HTR-8/SVneo (cell line): ENCODE data around the gene BNIP5.

Source experiments
- DNase-seq: peaks from one replicate; pipeline ENCODE4 v3.0.0; 2011; ENCODE audit warnings: low spot score, mixed read lengths; ENCODE audit not compliant: insufficient read length
- FAIRE-seq: peaks from 2 replicates; lab custom pipeline; 2011; peaks lifted over from hg19 to GRCh38; lab: Jason Lieb, UNC

BNIP5 gene

DNA sequence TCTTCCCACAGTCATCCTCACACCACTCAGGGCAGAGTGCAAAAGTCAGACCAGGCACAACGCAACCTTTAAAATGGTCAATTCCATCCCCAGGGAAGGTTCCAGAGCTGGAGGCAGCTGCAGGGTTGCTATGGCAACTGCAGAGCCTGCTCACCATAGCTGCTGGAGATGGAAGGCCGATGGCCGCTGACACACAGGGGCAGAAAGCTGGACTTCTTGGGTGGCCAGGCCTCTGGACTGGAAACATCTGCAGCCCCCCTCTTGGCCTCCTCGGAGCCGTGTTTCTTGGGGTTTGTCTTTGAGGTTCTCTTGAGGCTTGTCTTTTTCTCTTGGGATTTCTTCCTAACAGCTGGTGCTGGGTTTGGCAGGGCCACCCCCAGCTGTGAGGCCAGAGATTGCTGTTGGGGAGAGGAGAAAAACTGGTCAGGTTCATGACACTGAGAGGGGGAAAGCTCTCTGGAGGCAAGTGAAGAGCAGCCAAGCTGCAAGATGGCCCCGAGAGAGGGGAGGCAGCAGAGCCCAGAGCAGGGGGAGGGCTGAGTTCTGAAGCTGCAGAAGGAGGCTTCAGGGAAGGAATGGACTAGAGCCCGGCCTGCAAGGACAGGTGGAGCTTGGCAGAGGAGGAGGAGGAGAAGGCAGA, 10.2 kb downstream of the BNIP5 start:
- FAIRE-seq, result no peak
- DNase-seq, result no peak

DNA sequence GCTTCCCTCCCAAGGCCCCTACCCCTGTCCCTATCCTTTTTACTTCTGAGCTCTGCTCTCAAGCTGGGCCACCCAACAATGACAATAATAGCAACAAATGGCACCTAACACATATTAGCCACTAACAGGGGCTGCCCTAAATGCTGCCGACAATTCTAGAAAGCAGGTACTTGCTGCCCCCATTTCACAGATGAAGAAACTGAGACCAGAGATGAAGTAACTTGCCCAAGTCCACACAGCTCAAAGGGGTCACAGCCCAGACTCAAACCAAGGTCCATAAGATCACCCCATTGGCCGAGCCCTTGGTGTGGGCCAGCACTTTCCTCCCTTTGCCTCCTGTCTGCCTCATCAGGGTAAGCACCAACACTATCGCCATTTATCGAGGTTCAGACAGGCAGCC, 12.0 kb downstream of the BNIP5 start:
- DNase-seq (no peak), FAIRE-seq (no peak)

- DNase-seq (no peak), FAIRE-seq (no peak)
Observed at GRCh38 chr6:36324191-36324590, 12.5 kb downstream of the BNIP5 start.

DNA sequence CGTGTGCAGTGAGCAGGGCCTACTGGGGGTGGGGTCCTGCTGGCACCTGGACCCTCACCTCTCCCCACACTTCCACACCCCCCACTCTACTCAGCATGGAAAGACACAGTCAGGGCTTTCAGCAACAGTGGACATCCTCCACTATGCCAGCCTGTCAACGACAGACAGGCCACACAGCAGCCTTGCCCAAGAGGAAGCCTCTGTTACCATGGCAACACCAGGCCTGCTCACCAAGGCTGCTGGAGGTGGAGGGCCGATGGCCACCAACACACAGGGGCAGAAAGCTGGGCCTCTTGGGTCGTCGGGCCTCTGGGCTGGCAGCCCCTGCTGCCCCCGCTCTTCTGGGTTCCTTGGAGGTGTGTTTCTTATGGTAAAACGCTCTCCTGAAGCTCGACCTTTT, 13.6 kb downstream of the BNIP5 start:
- no peak for FAIRE-seq
- no peak for DNase-seq

GRCh38 chr6:36322591-36322990, 14.1 kb downstream of the BNIP5 start:
- FAIRE-seq (no peak), DNase-seq (no peak)

- DNase-seq (peak; percentile 15), FAIRE-seq (no peak)
Observed at GRCh38 chr6:36320475-36320874, 16.2 kb downstream of the BNIP5 start.

DNA sequence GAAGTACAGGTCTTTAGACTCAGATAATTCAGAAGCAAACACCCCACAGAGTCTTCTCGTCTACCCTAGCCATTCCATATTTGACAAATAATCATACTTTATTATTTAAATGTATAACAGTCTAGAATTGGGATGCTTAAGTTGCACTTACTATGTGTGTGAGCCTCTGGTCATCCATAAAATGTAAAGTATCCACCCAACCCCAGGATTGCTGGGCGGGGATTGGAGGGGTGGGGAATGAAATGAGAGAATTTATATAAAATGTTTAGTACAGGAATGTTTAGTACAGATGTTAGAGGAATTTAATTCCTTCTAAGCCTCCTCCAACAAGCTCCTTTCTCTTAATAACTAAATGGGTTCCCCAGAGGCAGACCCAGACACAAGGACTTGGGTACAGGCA, 16.9 kb downstream of the BNIP5 start:
- FAIRE-seq (no peak), DNase-seq (no peak)

DNA sequence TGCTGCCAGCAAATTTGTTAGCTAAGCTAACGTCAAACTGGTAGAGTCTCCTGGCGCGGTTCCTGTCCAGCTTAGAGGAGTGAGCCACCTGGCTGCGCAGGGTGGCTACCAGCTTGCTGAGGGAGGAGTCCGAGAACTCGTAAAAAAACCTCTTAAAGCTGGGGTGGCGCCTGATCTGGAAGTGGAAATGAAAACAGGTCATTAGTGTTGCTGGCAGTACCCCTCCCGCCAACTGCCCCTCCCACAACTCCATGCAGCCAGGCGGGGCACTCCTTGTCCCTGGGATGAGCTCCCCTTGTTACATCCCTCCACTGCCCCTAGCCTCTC, 17.3 kb downstream of the BNIP5 start:
- no peak for FAIRE-seq
- DNase-seq, result no peak

DNA sequence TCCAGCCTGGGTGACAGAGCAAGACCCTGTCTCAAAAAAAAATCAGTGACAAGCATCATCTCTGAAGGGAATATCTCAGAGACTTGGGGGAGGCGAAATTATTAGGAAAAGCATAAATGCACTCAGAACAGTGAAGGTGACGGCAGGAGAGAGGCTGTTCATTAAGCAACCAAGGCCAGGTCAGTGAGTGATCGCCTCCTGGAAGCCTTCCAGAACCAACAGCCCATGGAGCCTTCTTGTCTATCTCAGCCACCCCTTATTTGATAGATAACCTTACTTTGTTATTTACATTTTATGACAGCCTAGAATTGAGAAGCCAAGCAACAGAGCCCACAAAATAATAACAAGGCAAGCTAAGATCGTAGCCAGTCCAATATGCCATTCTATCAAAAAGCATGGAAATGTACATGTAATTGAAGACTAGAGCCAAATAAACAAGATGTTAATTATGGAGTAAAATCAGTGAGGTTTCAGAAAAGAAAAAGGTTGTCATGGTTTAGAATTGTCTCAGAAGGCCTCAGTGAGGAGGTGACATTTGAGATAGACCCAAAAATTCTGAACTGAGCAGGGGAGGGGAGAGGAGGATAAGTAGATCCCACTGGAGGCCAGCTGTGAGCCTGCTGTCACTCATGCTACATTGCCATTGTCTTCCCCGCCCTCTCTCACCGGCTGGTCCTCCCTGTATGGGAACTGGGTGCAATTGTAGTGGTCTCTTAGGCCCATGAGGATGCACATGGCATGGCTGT, 17.8 kb downstream of the BNIP5 start:
- no peak for DNase-seq
- FAIRE-seq, result no peak

DNA sequence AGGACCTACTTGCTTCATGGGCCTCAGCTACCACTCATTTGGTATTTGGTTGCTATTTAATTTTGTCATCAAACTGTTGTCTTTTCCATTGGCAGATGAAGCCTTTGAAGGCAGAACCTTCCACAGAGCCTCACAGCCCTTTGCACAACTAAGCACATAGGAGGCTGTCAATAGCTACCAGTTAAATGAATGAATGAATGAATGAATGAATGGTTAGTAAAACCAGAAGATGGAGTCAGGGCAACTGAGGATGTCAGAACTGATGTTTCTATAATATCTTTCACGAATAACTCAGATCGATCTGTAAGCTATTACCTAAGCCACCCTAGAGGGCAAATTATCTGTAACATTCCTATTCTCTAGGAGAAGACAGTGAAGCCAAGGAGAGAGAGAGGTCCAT, 19.1 kb downstream of the BNIP5 start:
- FAIRE-seq (no peak), DNase-seq (no peak)

GRCh38 chr6:36315921-36316320, 20.8 kb downstream of the BNIP5 start:
- DNase-seq, result no peak
- no peak for FAIRE-seq

GRCh38 chr6:36314221-36315014, 22.3 kb downstream of the BNIP5 start:
- FAIRE-seq (no peak), DNase-seq (no peak)

DNA sequence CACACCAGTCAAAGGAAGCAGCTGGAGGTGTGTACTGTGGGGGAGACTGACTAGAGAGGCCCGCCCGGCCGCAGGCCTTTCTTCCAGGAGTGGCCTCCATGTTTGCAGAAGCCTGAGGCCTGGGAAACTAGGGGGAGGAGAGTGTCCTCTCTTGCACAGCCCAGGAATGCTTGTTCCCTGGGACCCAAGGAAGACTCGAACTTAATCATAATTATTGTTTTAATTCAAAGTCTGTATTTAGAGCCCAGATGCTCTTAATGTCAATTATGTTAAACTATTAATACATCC, 23.1 kb downstream of the BNIP5 start:
- DNase-seq (no peak), FAIRE-seq (no peak)

GRCh38 chr6:36312854-36313648, 23.6 kb downstream of the BNIP5 start:
- DNase-seq (no peak), FAIRE-seq (no peak)

DNA sequence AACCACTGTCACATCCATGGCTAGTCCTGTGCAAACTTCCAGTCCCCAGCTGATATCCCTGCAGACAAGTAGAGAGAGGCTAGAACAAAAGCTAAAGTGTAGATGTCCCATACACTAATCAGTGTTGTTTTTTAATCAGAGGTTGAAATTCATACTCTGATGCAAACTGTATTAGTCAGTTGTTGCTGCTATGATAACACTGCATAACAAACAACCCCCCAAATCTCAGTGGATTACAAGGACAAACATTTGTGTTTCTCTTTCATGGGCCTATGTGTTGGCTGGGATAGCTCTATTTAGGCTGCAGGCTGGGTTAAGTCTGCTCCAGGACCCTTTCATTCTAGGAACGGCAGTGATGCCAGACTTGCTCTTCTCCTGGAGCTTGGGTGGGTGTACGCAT, 26.8 kb downstream of the BNIP5 start:
- DNase-seq (no peak), FAIRE-seq (no peak)

GRCh38 chr6:36309203-36309602, 27.5 kb downstream of the BNIP5 start:
- DNase-seq (no peak), FAIRE-seq (no peak)

- DNase-seq, result no peak
- FAIRE-seq, result no peak
Observed at GRCh38 chr6:36308514-36308913, 28.2 kb downstream of the BNIP5 start.

DNA sequence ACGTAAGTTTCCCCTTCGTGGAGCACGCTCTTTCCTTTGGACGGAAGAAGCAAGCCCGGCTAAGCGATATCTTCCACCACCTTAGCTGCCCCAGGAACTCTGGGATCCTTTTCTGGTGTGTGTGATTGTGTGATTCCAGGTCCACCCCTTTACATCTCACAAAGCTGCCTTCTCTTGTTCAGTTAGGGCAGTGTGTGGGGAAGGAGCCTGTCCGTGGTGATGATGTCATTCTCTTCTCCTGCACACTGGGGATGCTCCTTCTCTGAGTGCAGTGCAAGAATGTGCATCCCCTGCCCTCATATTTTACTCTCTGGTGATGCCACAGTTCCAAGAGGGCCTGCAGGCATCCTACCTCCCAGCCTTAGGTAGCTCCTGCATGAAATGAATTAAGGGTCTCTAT, 30.3 kb downstream of the BNIP5 start:
- no peak for FAIRE-seq
- DNase-seq, result no peak

DNA sequence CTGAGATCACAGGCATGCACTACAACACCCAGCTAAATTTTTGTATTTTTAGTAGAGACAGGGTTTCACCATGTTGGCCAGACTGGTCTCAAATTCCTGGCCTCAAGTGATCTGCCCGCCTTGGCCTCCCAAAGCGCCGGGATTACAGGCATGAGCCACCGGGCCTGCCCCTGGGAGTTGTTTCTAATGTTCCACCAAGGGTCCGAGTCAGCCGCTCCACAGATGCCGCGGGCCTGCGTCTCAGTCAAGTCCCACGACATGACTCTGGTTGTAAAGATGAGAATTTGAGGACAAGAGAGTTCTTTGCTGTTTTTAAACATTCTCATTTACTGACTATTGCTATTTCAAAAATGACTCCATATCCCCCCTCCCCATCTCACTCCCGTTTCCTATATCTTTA, 30.8 kb downstream of the BNIP5 start:
- DNase-seq (no peak), FAIRE-seq (no peak)

GRCh38 chr6:36302227-36302976, 34.3 kb downstream of the BNIP5 start:
- FAIRE-seq (peak; percentile 93), DNase-seq (peak; percentile 85)
